Measurements from ENCODE around the gene ZCCHC3.
"Not testable (repeated sequence)": the region's sequence is repeated elsewhere in the genome, so short reads cannot be mapped to it uniquely, and the experiment has no call there.

Gene ZCCHC3

GRCh38 chr20:297098-297924, at the start of gene ZCCHC3:
TSS of gene ZCCHC3 (plus strand) at chr20:297570. CDS start at chr20:297587, 17 bp downstream.
- Histone ChIP-seq H3K4me1 (peaks cover 0 to 40% (median 30%) of the 10 kb centered on the region in 4 donors), H3K27ac (peak within 1 kb of the TSS; percentile 97 to 100), H3K9me3 (no peaks in the 10 kb centered on the region), H3K27me3 (no peaks in the 10 kb centered on the region), H3K36me3 (peaks cover 0 to 10% (median 0%) of the 10 kb centered on the region in 3 donors), H3K4me3 (peak within 1 kb of the TSS; percentile 88 to 92)
- intact Hi-C loops (cut with DNase I; ENCODE audit: low total_unique reads), result loop anchor here (2.0 kb wide), 1 partner anchor 27 kb away; the partner anchor contains the start of gene SOX12
- DNase-seq, result peak; percentile 83 to 95
- TF ChIP-seq CTCF (IDR thresholded peaks at IDR 0.05), result peak; percentile 8 to 21

GRCh38 chr20:251354-251753, 46.0 kb upstream of the ZCCHC3 start:
- Histone ChIP-seq H3K9me3 (no peaks in the 10 kb centered on the region), H3K27me3 (peaks cover 0 to 15% of the 10 kb centered on the region in 2 donors), H3K4me1 (no peaks in the 10 kb centered on the region), H3K36me3 (no peaks in the 10 kb centered on the region), H3K4me3 (no peak overlapping the region), H3K27ac (no peak overlapping the region)
- no peak for DNase-seq
- intact Hi-C loops (cut with DNase I; ENCODE audit: low total_unique reads), result no loop called here
- TF ChIP-seq CTCF (IDR thresholded peaks at IDR 0.05), result no peak

GRCh38 chr20:252801-253200, 44.6 kb upstream of the ZCCHC3 start:
- TF ChIP-seq CTCF (IDR thresholded peaks at IDR 0.05), result no peak
- Histone ChIP-seq H3K27ac (no peak overlapping the region), H3K36me3 (no peaks in the 10 kb centered on the region), H3K4me1 (no peaks in the 10 kb centered on the region), H3K9me3 (no peaks in the 10 kb centered on the region), H3K4me3 (no peak overlapping the region), H3K27me3 (peaks cover 0 to 20% of the 10 kb centered on the region in 2 donors)
- DNase-seq, result no peak
- intact Hi-C loops (cut with DNase I; ENCODE audit: low total_unique reads), result no loop called here

DNA sequence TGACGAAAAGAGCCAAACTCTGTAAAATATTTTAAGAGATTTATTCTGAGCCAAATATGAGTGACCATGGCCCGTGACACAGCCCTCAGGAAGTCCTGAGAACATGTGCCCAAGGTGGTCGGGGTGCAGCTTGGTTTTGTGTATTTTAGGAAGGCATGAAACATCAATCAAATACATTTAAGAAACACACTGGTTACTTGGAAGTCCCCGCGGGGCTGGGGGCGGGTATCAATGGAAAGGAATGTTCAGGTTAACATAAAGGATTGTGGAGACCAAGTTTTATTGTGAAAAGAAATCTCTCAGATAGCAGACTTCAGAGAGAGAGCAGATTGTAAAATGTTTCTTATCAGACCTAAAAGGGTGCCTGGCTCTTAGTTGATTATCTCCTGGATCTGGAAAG, 43.9 kb upstream of the ZCCHC3 start:
- H3K4me1 ChIP-seq; H3K36me3 ChIP-seq; H3K9me3 ChIP-seq; DNase-seq; intact Hi-C loops (cut with DNase I; ENCODE audit: low total_unique reads); H3K4me3 ChIP-seq; H3K27ac ChIP-seq: not testable (repeated sequence)
- H3K27me3 ChIP-seq, result peaks cover 0 to 20% of the 10 kb centered on the region in 2 donors

DNA sequence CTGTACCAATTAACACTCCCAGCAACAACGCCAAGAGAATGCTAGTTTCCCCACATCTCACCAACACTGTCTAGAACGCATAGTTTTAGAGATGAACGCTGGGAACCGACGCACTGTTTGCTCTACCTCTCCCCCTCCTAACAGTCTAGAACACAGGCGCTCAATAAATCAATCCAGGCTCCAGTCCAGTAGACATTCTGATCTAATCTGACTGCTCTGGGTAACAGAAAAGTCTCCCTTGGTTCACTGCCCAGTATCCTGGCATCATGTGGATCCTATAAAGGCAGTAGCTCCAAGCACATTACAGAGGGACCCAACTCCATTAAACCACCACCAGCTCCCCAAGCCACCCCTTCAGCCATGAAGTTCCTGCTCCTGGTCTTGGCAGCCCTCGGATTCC, 40.0 kb upstream of the ZCCHC3 start, which contains the start of gene DEFB132:
DEFB132 (plus strand) TSS at position 306 of the 400 bp plus-strand sequence; CDS start at position 361, 55 bp downstream.
- DNase-seq, result no peak
- Histone ChIP-seq H3K27ac (no peak within 1 kb of the TSS), H3K4me3 (no peak within 1 kb of the TSS), H3K36me3 (no peaks in the 10 kb centered on the region), H3K9me3 (no peaks in the 10 kb centered on the region), H3K4me1 (no peaks in the 10 kb centered on the region), H3K27me3 (peaks cover 0 to 9% of the 10 kb centered on the region in 2 donors)
- intact Hi-C loops (cut with DNase I; ENCODE audit: low total_unique reads), result no loop called here
- TF ChIP-seq CTCF (IDR thresholded peaks at IDR 0.05), result no peak

DNA sequence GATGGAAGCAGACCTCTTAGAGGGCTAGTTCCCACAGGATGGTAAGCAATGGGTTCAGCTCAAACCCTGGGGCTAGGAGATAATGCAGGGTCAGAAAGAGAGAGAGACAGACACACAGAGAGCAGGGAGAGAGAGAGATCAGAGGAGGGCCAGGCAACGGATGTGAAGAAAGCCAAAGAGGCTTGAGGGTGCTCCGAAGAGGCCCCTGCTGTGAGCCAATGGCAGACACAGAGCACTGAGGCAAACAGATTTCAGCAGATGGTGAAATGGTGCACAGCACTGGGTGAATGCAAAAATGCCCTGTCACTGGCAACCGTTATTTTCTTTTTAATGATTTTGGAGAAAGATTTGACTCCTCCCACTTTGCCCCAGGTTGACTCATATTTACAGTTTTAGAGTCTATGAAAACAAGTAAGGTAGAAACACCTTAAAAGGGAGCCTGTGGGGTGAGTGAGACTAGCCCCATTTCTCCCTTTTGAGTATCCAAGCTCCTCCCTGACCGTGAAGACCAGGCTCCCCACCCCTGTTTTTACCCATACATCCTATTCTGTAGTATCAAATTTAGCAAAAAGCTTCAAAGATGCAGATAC, 39.0 kb upstream of the ZCCHC3 start:
- H3K27me3 ChIP-seq, result peaks cover 0 to 9% of the 10 kb centered on the region in 2 donors
- no peak for TF ChIP-seq CTCF (IDR thresholded peaks at IDR 0.05)

More for the DNA sequence above, 39.0 kb upstream of the ZCCHC3 start:
- DNase-seq, result no peak
- H3K4me3 ChIP-seq, result no peak overlapping the region
- H3K4me1 ChIP-seq, result no peaks in the 10 kb centered on the region
- H3K9me3 ChIP-seq, result no peaks in the 10 kb centered on the region
- intact Hi-C loops (cut with DNase I; ENCODE audit: low total_unique reads), result no loop called here
- H3K36me3 ChIP-seq, result no peaks in the 10 kb centered on the region
- H3K27ac ChIP-seq, result no peak overlapping the region
